Lung (tissue), 12 donors: Measurements from ENCODE around the gene FAIM2. TPM values are rescaled to one million over a fixed set of nuclear protein-coding genes. Genes with fewer than 3 reads are reported as not detected.

Experiments
- ATAC-seq: fragments of 200-7000 bp; cut with Tn5 transposase; one replicate; pipeline ENCODE4 v1.9.1; 2020; ENCODE audit warnings: moderate number of reproducible peaks; ENCODE audit not compliant: insufficient read depth, low FRiP score
- DNase-seq, 3 donors: peaks; one replicate each; pipeline ENCODE4 v3.0.0-alpha.2; 2013 to 2017
- H3K27ac ChIP-seq, 2 donors: one replicate each; pipeline ENCODE4 v1.5.1; 2013; ENCODE audit warnings: mild to moderate bottlenecking in 2 of 2, moderate library complexity in 2 of 2, control low read depth in 1 of 2, inconsistent platforms in 1 of 2, low read depth in 1 of 2, low read length in 1 of 2
- H3K27me3 ChIP-seq, 3 donors: one replicate each; pipeline ENCODE4 v1.5.1; 2013; ENCODE audit warnings: low read length in 2 of 3; ENCODE audit not compliant: control insufficient read depth in 3 of 3, insufficient read depth in 3 of 3
- H3K36me3 ChIP-seq, 4 donors: one replicate each; pipeline ENCODE4 v1.5.1; 2013; ENCODE audit warnings: low read length in 4 of 4, mild to moderate bottlenecking in 1 of 4, moderate library complexity in 1 of 4; ENCODE audit not compliant: control insufficient read depth in 4 of 4, insufficient read depth in 4 of 4
- H3K4me1 ChIP-seq, 5 donors: one replicate each; pipeline ENCODE4 v1.5.1; 2013; ENCODE audit warnings: low read length in 5 of 5, mild to moderate bottlenecking in 2 of 5, moderate library complexity in 1 of 5; ENCODE audit not compliant: control insufficient read depth in 5 of 5, insufficient read depth in 5 of 5
- H3K4me3 ChIP-seq: one replicate; pipeline ENCODE4 v1.5.1; 2013; ENCODE audit warnings: mild to moderate bottlenecking, control low read depth, moderate library complexity
- H3K9ac ChIP-seq, 2 donors: one replicate each; pipeline ENCODE4 v1.5.1; 2013; ENCODE audit warnings: low read length in 2 of 2, control low read depth in 1 of 2; ENCODE audit not compliant: insufficient read depth in 1 of 2
- H3K9me3 ChIP-seq, 4 donors: one replicate each; pipeline ENCODE4 v1.5.1; 2013; ENCODE audit warnings: low read length in 3 of 4, mild to moderate bottlenecking in 1 of 4, moderate library complexity in 1 of 4; ENCODE audit not compliant: control insufficient read depth in 4 of 4, insufficient read depth in 3 of 4
- WGBS, 2 donors: extraction: QIAGEN DNeasy Blood & Tissue Kit; methylation state at CpG; one replicate each; pipeline ENCODE4 v1.1.7; 2013; 5-methylcytosine and 5-hydroxymethylcytosine counted together
- polyA plus RNA-seq, 2 donors: library from polyadenylated mRNA; stranded (reverse); fragments of 200-250 nt; gene quantifications; one replicate each; pipeline ENCODE4 v1.2.1, GENCODE V29; 2013
- total RNA-seq, 2 donors: library from RNA; depleted of rRNA in 1 of 2; stranded (reverse); fragments of >200 nt in 1 of 2; gene quantifications; one replicate each; pipeline ENCODE4 v1.2.1, GENCODE V29; 2014 to 2021
- TF ChIP-seq, protein P1 (sequence below): IDR thresholded peaks from 2 replicates; pipeline ENCODE4 v1.5.1; 2012; ENCODE audit warnings: mild to moderate bottlenecking; ENCODE audit errors: control extremely low read depth, extremely low read depth
- donor health status: control.
- donor health status: control.
- donor health status: Bipolar disorder and iron deficiency.
- donor health status: healthy.
- donor health status: DM: yes; HTN: yes; CAD: no.

FAIM2 gene
- total and polyA plus RNA-seq, 4 donors, result 0.46 to 1.4 (median 0.55) TPM

DNA sequence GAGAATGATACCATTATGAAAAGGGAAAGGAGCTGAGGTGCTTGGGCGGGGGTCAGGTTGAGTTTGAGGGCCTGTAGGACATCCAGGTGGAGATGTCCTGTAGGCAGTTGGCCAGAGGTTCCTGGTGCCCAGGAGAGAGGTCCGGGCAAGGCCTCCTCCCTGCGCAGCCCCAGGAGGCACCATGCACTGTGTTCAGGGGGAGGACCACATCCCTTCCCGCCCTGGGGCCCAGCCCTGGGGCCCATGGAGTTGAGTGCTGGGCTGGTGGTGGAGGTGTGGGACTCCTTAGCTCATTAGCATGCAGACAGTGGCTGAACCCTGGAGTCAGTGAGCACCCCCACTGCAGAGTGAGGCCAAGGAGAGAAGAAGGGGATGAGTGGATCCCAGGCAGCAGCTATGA lies 5.7 kb upstream of the FAIM2 start:
- ATAC-seq, result no peak
- no peaks in the 10 kb centered on the region for H3K27me3 ChIP-seq
- 93 to 98% methylated on average over 4 of the region's 4 CpGs for WGBS, 2 donors

DNA sequence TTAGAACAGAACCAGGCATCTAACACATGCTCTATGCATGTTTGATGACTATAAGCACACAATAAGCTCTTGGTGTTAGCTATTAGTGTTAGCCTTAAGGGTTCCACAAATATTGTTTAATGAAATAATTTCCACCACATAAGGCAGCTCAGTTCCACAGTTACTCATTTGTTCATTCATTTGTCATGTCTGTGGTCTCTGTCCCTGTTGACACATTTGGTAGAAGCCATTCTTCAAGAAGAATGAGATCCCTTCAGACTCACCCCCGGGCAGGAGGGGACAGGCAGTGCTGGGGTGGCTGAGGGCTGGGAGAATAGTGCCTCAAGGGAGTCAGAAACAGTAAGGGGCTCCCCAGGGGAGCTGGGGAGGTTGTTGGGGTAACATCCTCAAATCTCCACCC lies 3.7 kb upstream of the FAIM2 start:
- TF ChIP-seq, protein P1, sequence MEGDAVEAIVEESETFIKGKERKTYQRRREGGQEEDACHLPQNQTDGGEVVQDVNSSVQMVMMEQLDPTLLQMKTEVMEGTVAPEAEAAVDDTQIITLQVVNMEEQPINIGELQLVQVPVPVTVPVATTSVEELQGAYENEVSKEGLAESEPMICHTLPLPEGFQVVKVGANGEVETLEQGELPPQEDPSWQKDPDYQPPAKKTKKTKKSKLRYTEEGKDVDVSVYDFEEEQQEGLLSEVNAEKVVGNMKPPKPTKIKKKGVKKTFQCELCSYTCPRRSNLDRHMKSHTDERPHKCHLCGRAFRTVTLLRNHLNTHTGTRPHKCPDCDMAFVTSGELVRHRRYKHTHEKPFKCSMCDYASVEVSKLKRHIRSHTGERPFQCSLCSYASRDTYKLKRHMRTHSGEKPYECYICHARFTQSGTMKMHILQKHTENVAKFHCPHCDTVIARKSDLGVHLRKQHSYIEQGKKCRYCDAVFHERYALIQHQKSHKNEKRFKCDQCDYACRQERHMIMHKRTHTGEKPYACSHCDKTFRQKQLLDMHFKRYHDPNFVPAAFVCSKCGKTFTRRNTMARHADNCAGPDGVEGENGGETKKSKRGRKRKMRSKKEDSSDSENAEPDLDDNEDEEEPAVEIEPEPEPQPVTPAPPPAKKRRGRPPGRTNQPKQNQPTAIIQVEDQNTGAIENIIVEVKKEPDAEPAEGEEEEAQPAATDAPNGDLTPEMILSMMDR, result no peak
- no peaks in the 10 kb centered on the region for H3K27me3 ChIP-seq
- H3K27ac ChIP-seq, result no peak overlapping the region
- H3K36me3 ChIP-seq, result no peaks in the 10 kb centered on the region
- H3K9ac ChIP-seq, result no peak overlapping the region
- 72 to 88% methylated on average over 1 of the region's 1 CpG for WGBS, 2 donors
- H3K9me3 ChIP-seq, result no peaks in the 10 kb centered on the region
- ATAC-seq (no peak), DNase-seq (no peak)
- peaks cover 0 to 19% (median 0%) of the 10 kb centered on the region in 5 donors for H3K4me1 ChIP-seq
- H3K4me3 ChIP-seq, result no peak overlapping the region

More for the DNA sequence above, 5.7 kb upstream of the FAIM2 start:
- no peak overlapping the region for H3K27ac ChIP-seq
- H3K9me3 ChIP-seq, result no peaks in the 10 kb centered on the region
- no peak overlapping the region for H3K9ac ChIP-seq
- no peaks in the 10 kb centered on the region for H3K36me3 ChIP-seq
- TF ChIP-seq, protein P1, result no peak
- H3K4me3 ChIP-seq, result no peak overlapping the region
- H3K4me1 ChIP-seq, result peaks cover 0 to 16% (median 3%) of the 10 kb centered on the region in 5 donors
- DNase-seq, result no peak

DNA sequence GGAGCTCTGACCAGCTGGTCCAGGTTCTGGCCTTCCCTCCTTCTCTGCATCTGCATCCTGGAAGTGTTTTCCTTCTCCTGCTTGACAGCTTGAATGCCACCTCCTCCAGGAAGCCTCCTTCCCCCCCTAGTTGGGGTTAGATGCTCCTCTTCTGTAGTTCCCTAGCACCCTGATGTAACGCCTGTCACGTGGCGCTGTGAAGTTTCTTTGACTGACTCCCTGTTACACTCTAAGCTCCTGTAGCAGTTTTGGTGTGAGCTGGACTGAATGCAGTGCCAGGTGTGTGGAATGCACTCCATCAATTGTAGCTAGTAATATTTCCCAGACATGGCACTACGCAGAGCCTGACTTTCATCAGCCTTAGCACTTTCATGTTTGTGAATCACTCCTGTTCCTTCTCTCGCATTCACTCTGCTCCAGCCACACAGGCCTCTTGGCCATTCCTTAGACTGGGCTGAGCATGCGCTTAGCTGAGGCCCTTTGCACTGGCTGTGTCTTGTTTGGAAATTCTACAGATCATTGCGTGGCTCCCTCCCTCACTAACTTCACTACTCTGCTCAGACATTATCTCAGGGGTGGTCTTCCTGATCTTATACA lies 2.1 kb upstream of the FAIM2 start:
- TF ChIP-seq, protein P1, result no peak
- H3K4me3 ChIP-seq, result no peak overlapping the region
- H3K9me3 ChIP-seq, result no peaks in the 10 kb centered on the region
- H3K4me1 ChIP-seq, result peaks cover 0 to 19% (median 0%) of the 10 kb centered on the region in 5 donors
- no peak overlapping the region for H3K27ac ChIP-seq
- DNase-seq (no peak), ATAC-seq (no peak)
- H3K27me3 ChIP-seq, result no peaks in the 10 kb centered on the region
- H3K9ac ChIP-seq, result no peak overlapping the region
- WGBS, 2 donors, result 95% methylated on average over 7 of the region's 7 CpGs
- no peaks in the 10 kb centered on the region for H3K36me3 ChIP-seq

DNA sequence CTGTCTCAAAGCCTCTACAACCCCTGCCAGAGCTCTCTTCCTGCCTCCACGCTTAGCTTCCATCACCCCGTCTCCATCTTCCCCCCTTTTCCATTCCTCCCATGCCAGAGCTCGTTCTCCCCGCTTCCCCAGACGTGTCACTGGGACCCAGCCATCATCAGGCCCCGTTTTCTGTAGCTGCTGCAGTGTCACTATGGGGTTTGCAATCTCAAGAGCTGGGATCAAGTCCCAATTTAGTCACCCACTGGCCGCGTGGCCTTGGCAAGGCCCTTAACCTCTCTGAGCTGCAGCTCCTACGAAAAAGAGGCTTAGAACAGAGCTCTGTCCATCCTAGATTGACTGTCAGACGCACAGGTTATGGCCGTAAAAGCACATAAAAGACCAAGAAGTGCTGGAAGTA lies 901 bp upstream of the FAIM2 start:
- H3K27me3 ChIP-seq, result no peaks in the 10 kb centered on the region
- H3K4me3 ChIP-seq, result no peak overlapping the region
- H3K9ac ChIP-seq, result no peak overlapping the region
- peaks cover 0 to 18% (median 0%) of the 10 kb centered on the region in 5 donors for H3K4me1 ChIP-seq
- ATAC-seq (no peak), DNase-seq (no peak)
- 89 to 91% methylated on average over 11 of the region's 11 CpGs for WGBS, 2 donors
- no peak overlapping the region for H3K27ac ChIP-seq
- no peaks in the 10 kb centered on the region for H3K36me3 ChIP-seq
- no peaks in the 10 kb centered on the region for H3K9me3 ChIP-seq
- TF ChIP-seq, protein P1, result no peak
